ENCODE results near the gene SETMAR. TPM values are rescaled to one million over a fixed set of nuclear protein-coding genes. Genes with fewer than 3 reads are reported as not detected.
"Not testable (repeated sequence)": the region's sequence is repeated elsewhere in the genome, so short reads cannot be mapped to it uniquely, and the experiment has no call there.

SETMAR gene
- polyA plus RNA-seq, 3 donors, result 3.1 to 7.2 (median 3.5) TPM

GRCh38 chr3:4297486-4297885 lies 5.7 kb upstream of the SETMAR start:
- Histone ChIP-seq H2AFZ (ENCODE audit: insufficient read depth, low read depth, low read length, poor library complexity, severe bottlenecking) (no peak overlapping the region), H3K9ac (ENCODE audit: insufficient read depth, low read length, poor library complexity, severe bottlenecking) (no peak overlapping the region), H3K36me3 (replicated peaks in 1 of 2; ENCODE audit: control insufficient read depth in 1 of 2, insufficient read depth in 2 of 2, low read length in 2 of 2) (no peaks in the 10 kb centered on the region), H3K4me3 (replicated peaks in 1 of 3; ENCODE audit: low read depth in 2 of 3, low read length in 3 of 3) (no peak overlapping the region), H3K4me1 (ENCODE audit: control insufficient read depth in 1 of 2, insufficient read depth in 2 of 2, low read length in 2 of 2) (no peaks in the 10 kb centered on the region), H3K27ac (ENCODE audit: low read depth in 1 of 2, low read length in 2 of 2) (no peak overlapping the region), H4K20me1 (ENCODE audit: insufficient read depth, low read length) (no peaks in the 10 kb centered on the region), H3K4me2 (replicated peaks; ENCODE audit: extremely low read depth, low read length, poor library complexity, severe bottlenecking) (no peak overlapping the region), H3K9me3 (replicated peaks in 1 of 2; ENCODE audit: control insufficient read depth in 1 of 2, insufficient read depth in 1 of 2, low read length in 2 of 2) (no peaks in the 10 kb centered on the region), H3K79me2 (ENCODE audit: insufficient read depth, low read length) (no peaks in the 10 kb centered on the region), H3K27me3 (ENCODE audit: control insufficient read depth in 2 of 2, insufficient read depth in 2 of 2, low read length in 2 of 2) (no peaks in the 10 kb centered on the region)
- Mint-ChIP-seq H3K27me3 (ENCODE audit: low read depth in 3 of 3) (peaks cover 0 to 2% (median 1%) of the 10 kb centered on the region in 3 donors), H3K4me3 (no peak overlapping the region), H3K36me3 (peaks cover 6 to 7% of the 10 kb centered on the region in 2 donors), H3K4me1 (no peaks in the 10 kb centered on the region), H3K9me3 (peaks cover 0 to 3% (median 0%) of the 10 kb centered on the region in 7 donors), H3K27ac (no peak overlapping the region)
- no CpG with 5 or more reads among the region's 2 CpGs for WGBS (ENCODE audit: insufficient coverage)
- no peak for DNase-seq
- no peak for TF ChIP-seq CTCF (IDR thresholded peaks at IDR 0.05)
- intact Hi-C loops (cut with micrococcal nuclease), result no loop called here

- peaks cover 0 to 5% (median 0%) of the 10 kb centered on the region in 7 donors for H3K9me3 Mint-ChIP-seq
- H3K36me3 Mint-ChIP-seq, result peaks cover 4 to 15% of the 10 kb centered on the region in 2 donors
- H3K4me1 ChIP-seq (ENCODE audit: control insufficient read depth in 1 of 2, insufficient read depth in 2 of 2, low read length in 2 of 2), result peaks cover 12 to 13% of the 10 kb centered on the region in 2 donors
- peak overlapping the region in 6 of 7 donors; percentile 96 to 100 (median 98) for H3K27ac Mint-ChIP-seq
- H3K4me3 Mint-ChIP-seq, result peak overlapping the region; percentile 90 to 97
- H3K27me3 ChIP-seq (ENCODE audit: control insufficient read depth in 2 of 2, insufficient read depth in 2 of 2, low read length in 2 of 2), result no peaks in the 10 kb centered on the region
- intact Hi-C loops (cut with micrococcal nuclease), result loop anchor here in 1 of 2 donors (5.0 kb wide), 1 partner anchor 1175 kb away; the partner anchor contains the start of gene TRNT1
- peak overlapping the region; percentile 90 for H3K9ac ChIP-seq (ENCODE audit: insufficient read depth, low read length, poor library complexity, severe bottlenecking)
- peaks cover 16% of the 10 kb centered on the region for H3K4me1 Mint-ChIP-seq
- DNase-seq, result no peak
- H3K27me3 Mint-ChIP-seq (ENCODE audit: low read depth in 3 of 3), result peaks cover 1 to 2% (median 1%) of the 10 kb centered on the region in 3 donors
- H2AFZ ChIP-seq (ENCODE audit: insufficient read depth, low read depth, low read length, poor library complexity, severe bottlenecking), result peak overlapping the region; percentile 96
- H3K4me2 ChIP-seq (replicated peaks; ENCODE audit: extremely low read depth, low read length, poor library complexity, severe bottlenecking), result peak overlapping the region; percentile 97
- H3K36me3 ChIP-seq (replicated peaks in 1 of 2; ENCODE audit: control insufficient read depth in 1 of 2, insufficient read depth in 2 of 2, low read length in 2 of 2), result peaks cover 0 to 14% of the 10 kb centered on the region in 2 donors
- H3K4me3 ChIP-seq (replicated peaks in 1 of 3; ENCODE audit: low read depth in 2 of 3, low read length in 3 of 3), result peak overlapping the region in 2 of 3 experiments; percentile 78 to 93
- WGBS (ENCODE audit: insufficient coverage), result 73% methylated on average over 6 of the region's 11 CpGs
- no peaks in the 10 kb centered on the region for H4K20me1 ChIP-seq (ENCODE audit: insufficient read depth, low read length)
- H3K79me2 ChIP-seq (ENCODE audit: insufficient read depth, low read length), result peaks cover 26% of the 10 kb centered on the region
- no peak for TF ChIP-seq CTCF (IDR thresholded peaks at IDR 0.05)
- H3K9me3 ChIP-seq (replicated peaks in 1 of 2; ENCODE audit: control insufficient read depth in 1 of 2, insufficient read depth in 1 of 2, low read length in 2 of 2), result no peaks in the 10 kb centered on the region
- peak overlapping the region; percentile 65 to 97 for H3K27ac ChIP-seq (ENCODE audit: low read depth in 1 of 2, low read length in 2 of 2)
Measured at GRCh38 chr3:4302747-4303146, 422 bp upstream of the SETMAR start.

GRCh38 chr3:4305210-4305609 lies 2.0 kb downstream of the SETMAR start:
- H3K4me3 Mint-ChIP-seq; DNase-seq; H4K20me1 ChIP-seq (ENCODE audit: insufficient read depth, low read length); H3K9me3 ChIP-seq (replicated peaks in 1 of 2; ENCODE audit: control insufficient read depth in 1 of 2, insufficient read depth in 1 of 2, low read length in 2 of 2); H3K9ac ChIP-seq (ENCODE audit: insufficient read depth, low read length, poor library complexity, severe bottlenecking); H3K9me3 Mint-ChIP-seq; H3K27ac ChIP-seq (ENCODE audit: low read depth in 1 of 2, low read length in 2 of 2); H2AFZ ChIP-seq (ENCODE audit: insufficient read depth, low read depth, low read length, poor library complexity, severe bottlenecking); H3K4me3 ChIP-seq (replicated peaks in 1 of 3; ENCODE audit: low read depth in 2 of 3, low read length in 3 of 3); intact Hi-C loops (cut with micrococcal nuclease); H3K27me3 ChIP-seq (ENCODE audit: control insufficient read depth in 2 of 2, insufficient read depth in 2 of 2, low read length in 2 of 2); H3K4me2 ChIP-seq (replicated peaks; ENCODE audit: extremely low read depth, low read length, poor library complexity, severe bottlenecking); H3K27me3 Mint-ChIP-seq (ENCODE audit: low read depth in 3 of 3): not testable (repeated sequence)
- Histone ChIP-seq H3K79me2 (ENCODE audit: insufficient read depth, low read length) (peaks cover 30% of the 10 kb centered on the region), H3K36me3 (replicated peaks in 1 of 2; ENCODE audit: control insufficient read depth in 1 of 2, insufficient read depth in 2 of 2, low read length in 2 of 2) (peaks cover 0 to 16% of the 10 kb centered on the region in 2 donors), H3K4me1 (ENCODE audit: control insufficient read depth in 1 of 2, insufficient read depth in 2 of 2, low read length in 2 of 2) (peaks cover 21 to 25% of the 10 kb centered on the region in 2 donors)
- Mint-ChIP-seq H3K36me3 (peaks cover 4 to 11% of the 10 kb centered on the region in 2 donors), H3K4me1 (peaks cover 27% of the 10 kb centered on the region), H3K27ac (peak overlapping the region in 2 of 7 donors; percentile 1 to 3)
- 100% methylated on average over 3 of the region's 7 CpGs for WGBS (ENCODE audit: insufficient coverage)
